Smooth muscle cell (in vitro differentiated cells): ENCODE results near the gene PSMD2. TPM values are rescaled to one million over a fixed set of nuclear protein-coding genes. Genes with fewer than 3 reads are reported as not detected.
A peak's percentile ranks its signal among the peaks of the same experiment; 100 is the strongest.

Source experiments
- DNase-seq: peaks from one replicate; lab custom pipeline; 2025; ENCODE audit not compliant: unreplicated experiment; lab: John Stamatoyannopoulos, UW
- H2AFZ ChIP-seq: fragments of 200-600 bp; sonication (generic); 2 replicates; pipeline ENCODE4 v1.6.0; 2016; ENCODE audit warnings: antibody characterized with exemption, low read depth, mild to moderate bottlenecking
- H3F3A ChIP-seq: fragments of 200-600 bp; sonication (generic); 2 replicates; pipeline ENCODE4 v1.6.0; 2017; ENCODE audit warnings: antibody characterized with exemption, low read depth
- H3K27ac ChIP-seq: fragments of 200-600 bp; sonication (generic); 2 replicates; pipeline ENCODE4 v1.5.1; 2016; ENCODE audit warnings: low read depth, mild to moderate bottlenecking
- H3K27me3 ChIP-seq: fragments of 200-600 bp; sonication (generic); 2 replicates; pipeline ENCODE4 v1.6.1; 2016; ENCODE audit warnings: low read depth, mild to moderate bottlenecking
- H3K36me3 ChIP-seq: fragments of 200-600 bp; sonication (generic); 2 replicates; pipeline ENCODE4 v1.5.1; 2016; ENCODE audit warnings: low read depth
- H3K4me1 ChIP-seq: fragments of 200-600 bp; sonication (generic); 2 replicates; pipeline ENCODE4 v1.5.1; 2016; ENCODE audit warnings: low read depth
- H3K4me2 ChIP-seq: fragments of 200-600 bp; sonication (generic); 2 replicates; pipeline ENCODE4 v1.6.0; 2016; ENCODE audit warnings: mild to moderate bottlenecking
- H3K4me3 ChIP-seq: fragments of 200-600 bp; sonication (generic); 2 replicates; pipeline ENCODE4 v1.5.1; 2016; ENCODE audit warnings: mild to moderate bottlenecking
- H3K79me2 ChIP-seq: fragments of 200-600 bp; sonication (generic); 2 replicates; pipeline ENCODE4 v1.6.0; 2016; ENCODE audit warnings: low read depth, mild to moderate bottlenecking
- H3K9ac ChIP-seq: fragments of 200-600 bp; sonication (generic); 2 replicates; pipeline ENCODE4 v1.6.0; 2016; ENCODE audit warnings: low read depth
- H3K9me3 ChIP-seq: fragments of 200-600 bp; sonication (generic); replicated peaks from 2 replicates; pipeline ENCODE4 v1.5.1; 2016; ENCODE audit warnings: low read depth
- H4K20me1 ChIP-seq: fragments of 200-600 bp; sonication (generic); 2 replicates; pipeline ENCODE4 v1.6.0; 2016; ENCODE audit warnings: low read depth
- WGBS: methylation state at CpG from one replicate; pipeline ENCODE4 v1.1.7; 2016; ENCODE audit warnings: low lambda C conversion rate; 5-methylcytosine and 5-hydroxymethylcytosine counted together
- polyA plus RNA-seq: library from polyadenylated mRNA; unstranded; fragments of >200 nt; fragmentation: Nextera tagmentation; extraction: Ambion mirVana; gene quantifications from 2 replicates; pipeline ENCODE4 v1.2.1, GENCODE V29; 2016
- total RNA-seq: library from RNA; depleted of rRNA; stranded (reverse); fragments of >200 nt; gene quantifications from 2 replicates; pipeline ENCODE4 v1.2.3, GENCODE V29; 2014
- TF ChIP-seq, protein P1 (sequence below): fragments of 200-600 bp; sonication (generic); IDR thresholded peaks from 2 replicates; pipeline ENCODE4 v1.5.1; 2017; ENCODE audit warnings: borderline replicate concordance, mild to moderate bottlenecking, antibody characterized with exemption; ENCODE audit not compliant: insufficient read depth, poor library complexity, severe bottlenecking

The PSMD2 gene
- total and polyA plus RNA-seq, 2 experiments from 2014 or later, result 315 to 356 TPM

DNA sequence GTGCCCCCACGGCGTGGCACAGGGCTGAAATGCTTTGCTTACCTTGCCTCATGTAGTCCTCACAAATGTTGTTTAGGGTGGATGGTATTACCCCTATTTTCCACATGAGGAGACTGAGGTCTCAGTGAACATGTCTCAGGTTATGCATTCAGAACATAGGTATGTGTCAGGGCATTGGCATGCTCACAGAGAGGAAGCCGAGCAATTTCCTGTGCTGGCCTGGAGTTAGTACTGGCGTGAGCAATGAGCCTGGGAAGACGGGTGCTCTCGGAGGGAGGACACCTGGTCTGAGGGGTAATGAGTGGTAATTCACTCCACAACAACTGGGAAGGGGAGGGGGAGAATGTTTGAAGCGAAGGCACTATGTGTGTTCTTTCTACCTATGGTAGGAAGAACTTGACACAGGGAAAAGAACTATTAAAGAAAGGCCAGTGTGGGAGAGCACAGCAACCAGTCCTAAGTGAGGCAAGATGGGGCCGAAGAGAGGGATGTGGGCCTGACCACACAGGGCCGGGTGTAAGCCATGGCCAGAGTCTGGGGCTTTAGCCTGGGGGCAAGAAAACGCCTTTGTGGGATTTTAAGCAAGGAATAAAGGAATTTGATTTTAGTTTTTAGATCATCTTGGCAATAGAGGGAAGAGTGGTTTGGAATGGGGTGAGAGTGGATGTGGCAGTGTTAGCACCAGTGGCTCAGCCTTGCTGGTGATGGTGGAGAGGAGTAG, 33.5 kb downstream of the PSMD2 start:
- WGBS, result 70% methylated on average over 10 of the region's 10 CpGs
- Histone ChIP-seq H3F3A (peaks cover 57% of the 10 kb centered on the region), H3K9ac (peak overlapping the region; percentile 61), H3K4me3 (no peak overlapping the region), H4K20me1 (peaks cover 82% of the 10 kb centered on the region), H2AFZ (no peak overlapping the region), H3K4me2 (no peak overlapping the region), H3K36me3 (peaks cover 10% of the 10 kb centered on the region), H3K27me3 (no peaks in the 10 kb centered on the region), H3K79me2 (peaks cover 27% of the 10 kb centered on the region), H3K9me3 (no peaks in the 10 kb centered on the region), H3K4me1 (peaks cover 14% of the 10 kb centered on the region), H3K27ac (peak overlapping the region; percentile 100)
- TF ChIP-seq, protein P1, sequence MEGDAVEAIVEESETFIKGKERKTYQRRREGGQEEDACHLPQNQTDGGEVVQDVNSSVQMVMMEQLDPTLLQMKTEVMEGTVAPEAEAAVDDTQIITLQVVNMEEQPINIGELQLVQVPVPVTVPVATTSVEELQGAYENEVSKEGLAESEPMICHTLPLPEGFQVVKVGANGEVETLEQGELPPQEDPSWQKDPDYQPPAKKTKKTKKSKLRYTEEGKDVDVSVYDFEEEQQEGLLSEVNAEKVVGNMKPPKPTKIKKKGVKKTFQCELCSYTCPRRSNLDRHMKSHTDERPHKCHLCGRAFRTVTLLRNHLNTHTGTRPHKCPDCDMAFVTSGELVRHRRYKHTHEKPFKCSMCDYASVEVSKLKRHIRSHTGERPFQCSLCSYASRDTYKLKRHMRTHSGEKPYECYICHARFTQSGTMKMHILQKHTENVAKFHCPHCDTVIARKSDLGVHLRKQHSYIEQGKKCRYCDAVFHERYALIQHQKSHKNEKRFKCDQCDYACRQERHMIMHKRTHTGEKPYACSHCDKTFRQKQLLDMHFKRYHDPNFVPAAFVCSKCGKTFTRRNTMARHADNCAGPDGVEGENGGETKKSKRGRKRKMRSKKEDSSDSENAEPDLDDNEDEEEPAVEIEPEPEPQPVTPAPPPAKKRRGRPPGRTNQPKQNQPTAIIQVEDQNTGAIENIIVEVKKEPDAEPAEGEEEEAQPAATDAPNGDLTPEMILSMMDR, result no peak
- DNase-seq, result no peak

- no peak for DNase-seq
- Histone ChIP-seq H2AFZ (no peak overlapping the region), H4K20me1 (peaks cover 80% of the 10 kb centered on the region), H3K9ac (peak overlapping the region; percentile 61), H3K27ac (peak overlapping the region; percentile 100), H3F3A (peaks cover 57% of the 10 kb centered on the region), H3K9me3 (no peaks in the 10 kb centered on the region), H3K79me2 (peaks cover 33% of the 10 kb centered on the region), H3K36me3 (peaks cover 10% of the 10 kb centered on the region), H3K4me2 (no peak overlapping the region), H3K4me1 (peaks cover 14% of the 10 kb centered on the region), H3K4me3 (no peak overlapping the region), H3K27me3 (no peaks in the 10 kb centered on the region)
- TF ChIP-seq, protein P1, result no peak
- WGBS, result 85% methylated on average over 6 of the region's 6 CpGs
These were observed 34.1 kb downstream of the PSMD2 start for GRCh38 chr3:184333190-184333589.

- H4K20me1 ChIP-seq, result peaks cover 79% of the 10 kb centered on the region
These were observed 34.7 kb downstream of the PSMD2 start for GRCh38 chr3:184333700-184334099.

More at GRCh38 chr3:184333700-184334099, 34.7 kb downstream of the PSMD2 start:
- no peak overlapping the region for H2AFZ ChIP-seq
- no peak overlapping the region for H3K4me2 ChIP-seq
- peak overlapping the region; percentile 61 for H3K9ac ChIP-seq
- H3K27ac ChIP-seq, result peak overlapping the region; percentile 100
- TF ChIP-seq, protein P1, result no peak
- H3K79me2 ChIP-seq, result peaks cover 35% of the 10 kb centered on the region
- no peaks in the 10 kb centered on the region for H3K27me3 ChIP-seq
- DNase-seq, result no peak
- peaks cover 14% of the 10 kb centered on the region for H3K4me1 ChIP-seq
- H3K4me3 ChIP-seq, result no peak overlapping the region
- no peaks in the 10 kb centered on the region for H3K9me3 ChIP-seq
- H3K36me3 ChIP-seq, result peaks cover 10% of the 10 kb centered on the region
- 97% methylated on average over 3 of the region's 3 CpGs for WGBS
- peaks cover 53% of the 10 kb centered on the region for H3F3A ChIP-seq
